Esophagus muscularis mucosa (tissue), 2 donors: ENCODE measurements around the gene MAGI3.

Experiments
- POLR2A ChIP-seq: fragments of 450-650 bp; IDR thresholded peaks from one replicate; pipeline ENCODE4 v1.6.1; 2017; ENCODE audit warnings: antibody characterized with exemption, moderate library complexity, mild to moderate bottlenecking, low read depth
- POLR2AphosphoS5 ChIP-seq, 2 donors: sonication (generic); formaldehyde crosslinking; IDR thresholded peaks; one replicate each; pipeline ENCODE4 v1.6.1; 2017; ENCODE audit warnings: antibody characterized with exemption in 2 of 2

GRCh38 chr1:113576271-113576670, 186.0 kb downstream of the MAGI3 start:
- TF ChIP-seq POLR2AphosphoS5 (IDR thresholded peaks at IDR 0.05): no peak
- no peak for TF ChIP-seq POLR2A
